Calu3 (cell line): Measurements from ENCODE around the gene TOP2B. TPM values are rescaled to one million over a fixed set of nuclear protein-coding genes. Genes with fewer than 3 reads are reported as not detected.

Source experiments
- BruUV-seq: library from RNA; stranded (reverse); fragments of 400-500 nt; replicated peaks from 2 replicates; lab custom pipeline; 2021; lab: Mats Ljungman, UMichigan
- CTCF ChIA-PET: fragments of 300-600 bp; sonication (Branson Sonifier 250); formaldehyde crosslinking; loops from one replicate; lab custom pipeline; 2022; ENCODE audit warnings: antibody characterized with exemption; lab: Charles Lee
- DNase-seq: peaks from one replicate; pipeline ENCODE4 v3.0.0; 2022
- H3K27ac Mint-ChIP-seq: one replicate; pipeline ENCODE4 v1.8.0; 2022; ENCODE audit warnings: mixed read lengths; ENCODE audit not compliant: unreplicated experiment
- H3K27me3 Mint-ChIP-seq: one replicate; pipeline ENCODE4 v1.8.0; 2022; ENCODE audit warnings: mixed read lengths; ENCODE audit not compliant: unreplicated experiment
- H3K36me3 Mint-ChIP-seq: one replicate; pipeline ENCODE4 v1.8.0; 2022; ENCODE audit warnings: mild to moderate bottlenecking, moderate library complexity, mixed read lengths; ENCODE audit not compliant: insufficient read depth, unreplicated experiment
- H3K4me1 Mint-ChIP-seq: one replicate; pipeline ENCODE4 v1.8.0; 2022; ENCODE audit warnings: mild to moderate bottlenecking, low read depth, mixed read lengths; ENCODE audit not compliant: unreplicated experiment
- H3K4me3 Mint-ChIP-seq: one replicate; pipeline ENCODE4 v1.8.0; 2022; ENCODE audit warnings: mild to moderate bottlenecking, low read depth, moderate library complexity, mixed read lengths; ENCODE audit not compliant: unreplicated experiment
- H3K9me3 Mint-ChIP-seq: one replicate; pipeline ENCODE4 v1.8.0; 2022; ENCODE audit warnings: low read depth, mixed read lengths; ENCODE audit not compliant: unreplicated experiment
- CTCF ChIP-seq: fragments of 200-600 bp; IDR thresholded peaks from one replicate; pipeline ENCODE4 v1.8.0; 2022; ENCODE audit warnings: antibody characterized with exemption; ENCODE audit not compliant: unreplicated experiment
- intact Hi-C: fragments of 100-400 bp; cut with micrococcal nuclease; formaldehyde crosslinking; loops from one replicate; pipeline ENCODE4 v1.10.0; 2022; ENCODE audit not compliant: unreplicated experiment
- total RNA-seq: library from RNA; stranded (reverse); gene quantifications from 2 replicates; pipeline ENCODE4 v1.2.3, GENCODE V29; 2022

Gene TOP2B
- total RNA-seq, 1 experiment from 2014 or later = 117 TPM

GRCh38 chr3:25572919-25573385 lies 91.8 kb downstream of the TOP2B start:
- intact Hi-C loops = no loop called here
- no TSS peak for BruUV-seq
- CTCF ChIA-PET = no interaction called here
- no peak for DNase-seq
- Mint-ChIP-seq H3K4me1 (no peaks in the 10 kb centered on the region), H3K9me3 (no peaks in the 10 kb centered on the region), H3K36me3 (peaks cover 25% of the 10 kb centered on the region), H3K27ac (no peak overlapping the region), H3K27me3 (no peaks in the 10 kb centered on the region), H3K4me3 (no peak overlapping the region)
- TF ChIP-seq CTCF = no peak

GRCh38 chr3:25572336-25572735 lies 92.4 kb downstream of the TOP2B start:
- Mint-ChIP-seq H3K36me3 (peaks cover 25% of the 10 kb centered on the region), H3K9me3 (no peaks in the 10 kb centered on the region), H3K27ac (no peak overlapping the region), H3K27me3 (no peaks in the 10 kb centered on the region), H3K4me1 (no peaks in the 10 kb centered on the region), H3K4me3 (no peak overlapping the region)
- BruUV-seq = no TSS peak
- no peak for DNase-seq
- intact Hi-C loops = no loop called here
- CTCF ChIA-PET = no interaction called here
- no peak for TF ChIP-seq CTCF

GRCh38 chr3:25571285-25571684 lies 93.4 kb downstream of the TOP2B start:
- H3K27ac Mint-ChIP-seq = no peak overlapping the region
- H3K27me3 Mint-ChIP-seq = no peaks in the 10 kb centered on the region
- no peak overlapping the region for H3K4me3 Mint-ChIP-seq
- H3K36me3 Mint-ChIP-seq = peaks cover 19% of the 10 kb centered on the region
- CTCF ChIA-PET = no interaction called here
- no peak for TF ChIP-seq CTCF
- no peaks in the 10 kb centered on the region for H3K4me1 Mint-ChIP-seq
- no peaks in the 10 kb centered on the region for H3K9me3 Mint-ChIP-seq
- intact Hi-C loops = no loop called here
- BruUV-seq = no TSS peak
- no peak for DNase-seq

GRCh38 chr3:25568525-25569078 lies 96.1 kb downstream of the TOP2B start:
- no TSS peak for BruUV-seq
- Mint-ChIP-seq H3K27ac (no peak overlapping the region), H3K4me1 (no peaks in the 10 kb centered on the region), H3K27me3 (no peaks in the 10 kb centered on the region), H3K36me3 (peaks cover 19% of the 10 kb centered on the region), H3K9me3 (no peaks in the 10 kb centered on the region), H3K4me3 (no peak overlapping the region)
- CTCF ChIA-PET = no interaction called here
- no peak for TF ChIP-seq CTCF
- intact Hi-C loops = no loop called here
- DNase-seq = no peak
